Prostate gland (tissue), 2 donors: ENCODE measurements around the gene TNFRSF6B.

Source experiments
- CTCF ChIP-seq, 4 experiments: fragments of 200-600 bp in 2 of 4; fragments of 450-650 bp in 2 of 4; sonication (generic) in 2 of 4; IDR thresholded peaks; 1 replicate in 3 of 4; 2 replicates in 1 of 4; pipeline ENCODE4 v1.5.1; 2016 to 2019; ENCODE audit warnings: antibody characterized with exemption in 4 of 4, mild to moderate bottlenecking in 2 of 4, moderate library complexity in 2 of 4
- POLR2AphosphoS5 ChIP-seq: sonication (generic); formaldehyde crosslinking; IDR thresholded peaks from one replicate; pipeline ENCODE4 v1.6.1; 2017; ENCODE audit warnings: antibody characterized with exemption

DNA sequence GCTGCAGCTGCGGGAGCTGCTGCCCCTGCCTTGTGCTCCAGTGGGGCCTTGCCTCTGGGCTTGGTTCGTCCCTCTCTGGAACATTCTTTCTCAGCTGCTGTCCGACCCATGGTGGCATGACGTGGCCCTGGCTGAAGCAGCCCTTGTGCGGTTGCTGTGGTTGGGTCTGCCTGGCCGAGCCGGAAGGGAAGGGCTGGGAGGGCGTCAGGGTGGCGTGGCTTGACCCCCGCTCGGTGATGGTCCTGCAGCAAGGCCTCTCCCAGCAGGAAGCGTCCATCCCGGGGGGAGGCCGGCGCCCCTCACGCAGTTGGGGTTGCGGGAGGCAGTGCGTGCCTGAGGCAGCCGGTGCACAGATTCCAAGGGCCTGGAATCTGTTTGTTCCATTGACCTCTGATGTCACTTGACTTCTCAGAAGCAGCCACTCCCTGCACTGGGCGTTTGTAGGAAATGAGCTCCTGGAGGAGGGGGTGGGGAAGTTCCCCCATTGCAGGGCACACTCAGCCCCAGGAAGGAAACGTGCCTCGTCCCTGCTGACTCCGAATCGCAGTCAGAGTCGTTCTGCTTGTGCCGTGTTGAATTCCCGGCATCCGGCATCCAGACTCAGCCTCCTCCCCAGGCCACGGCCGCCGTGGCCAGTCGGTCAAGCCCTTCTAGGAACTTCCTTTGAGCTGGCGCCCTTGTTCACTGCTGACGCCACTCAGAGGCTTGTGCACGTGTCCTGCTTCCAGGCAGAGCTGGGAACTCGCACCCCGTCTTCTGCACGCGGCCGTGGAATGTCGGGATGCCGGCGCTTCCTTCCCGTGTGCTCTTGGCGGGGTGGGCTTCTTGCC is 9.7 kb upstream of the TNFRSF6B start:
- TF ChIP-seq CTCF (IDR thresholded peaks at IDR 0.05): no peak
- peak; percentile 23 for TF ChIP-seq POLR2AphosphoS5
